Lung (tissue), 12 donors: ENCODE measurements around the gene IP6K2. TPM values are rescaled to one million over a fixed set of nuclear protein-coding genes. Genes with fewer than 3 reads are reported as not detected.
A peak's percentile ranks its signal among the peaks of the same experiment; 100 is the strongest.

Experiments
- ATAC-seq: fragments of 200-7000 bp; cut with Tn5 transposase; one replicate; pipeline ENCODE4 v1.9.1; 2020; ENCODE audit warnings: moderate number of reproducible peaks; ENCODE audit not compliant: insufficient read depth, low FRiP score
- DNase-seq, 3 donors: peaks; one replicate each; pipeline ENCODE4 v3.0.0-alpha.2; 2013 to 2017
- H3K27ac ChIP-seq, 2 donors: one replicate each; pipeline ENCODE4 v1.5.1; 2013; ENCODE audit warnings: mild to moderate bottlenecking in 2 of 2, moderate library complexity in 2 of 2, control low read depth in 1 of 2, inconsistent platforms in 1 of 2, low read depth in 1 of 2, low read length in 1 of 2
- H3K27me3 ChIP-seq, 3 donors: one replicate each; pipeline ENCODE4 v1.5.1; 2013; ENCODE audit warnings: low read length in 2 of 3; ENCODE audit not compliant: control insufficient read depth in 3 of 3, insufficient read depth in 3 of 3
- H3K36me3 ChIP-seq, 4 donors: one replicate each; pipeline ENCODE4 v1.5.1; 2013; ENCODE audit warnings: low read length in 4 of 4, mild to moderate bottlenecking in 1 of 4, moderate library complexity in 1 of 4; ENCODE audit not compliant: control insufficient read depth in 4 of 4, insufficient read depth in 4 of 4
- H3K4me1 ChIP-seq, 5 donors: one replicate each; pipeline ENCODE4 v1.5.1; 2013; ENCODE audit warnings: low read length in 5 of 5, mild to moderate bottlenecking in 2 of 5, moderate library complexity in 1 of 5; ENCODE audit not compliant: control insufficient read depth in 5 of 5, insufficient read depth in 5 of 5
- H3K4me3 ChIP-seq: one replicate; pipeline ENCODE4 v1.5.1; 2013; ENCODE audit warnings: mild to moderate bottlenecking, control low read depth, moderate library complexity
- H3K9ac ChIP-seq, 2 donors: one replicate each; pipeline ENCODE4 v1.5.1; 2013; ENCODE audit warnings: low read length in 2 of 2, control low read depth in 1 of 2; ENCODE audit not compliant: insufficient read depth in 1 of 2
- H3K9me3 ChIP-seq, 4 donors: one replicate each; pipeline ENCODE4 v1.5.1; 2013; ENCODE audit warnings: low read length in 3 of 4, mild to moderate bottlenecking in 1 of 4, moderate library complexity in 1 of 4; ENCODE audit not compliant: control insufficient read depth in 4 of 4, insufficient read depth in 3 of 4
- CTCF ChIP-seq: IDR thresholded peaks from 2 replicates; pipeline ENCODE4 v1.5.1; 2012; ENCODE audit warnings: mild to moderate bottlenecking; ENCODE audit errors: control extremely low read depth, extremely low read depth
- WGBS, 2 donors: extraction: QIAGEN DNeasy Blood & Tissue Kit; methylation state at CpG; one replicate each; pipeline ENCODE4 v1.1.7; 2013; 5-methylcytosine and 5-hydroxymethylcytosine counted together
- polyA plus RNA-seq, 2 donors: library from polyadenylated mRNA; stranded (reverse); fragments of 200-250 nt; gene quantifications; one replicate each; pipeline ENCODE4 v1.2.1, GENCODE V29; 2013
- total RNA-seq, 2 donors: library from RNA; depleted of rRNA in 1 of 2; stranded (reverse); fragments of >200 nt in 1 of 2; gene quantifications; one replicate each; pipeline ENCODE4 v1.2.1, GENCODE V29; 2014 to 2021
- donor health status: control.
- donor health status: control.
- donor health status: Bipolar disorder and iron deficiency.
- donor health status: healthy.
- donor health status: DM: yes; HTN: yes; CAD: no.

The IP6K2 gene
- total and polyA plus RNA-seq, 4 donors, result 54.3 to 128 (median 61.4) TPM

- 81 to 89% methylated on average over 6 of the region's 6 CpGs for WGBS, 2 donors
- peak overlapping the region in 1 of 2 donors; percentile 27 for H3K27ac ChIP-seq
- DNase-seq, result no peak
- ATAC-seq, result no peak
- peaks cover 4 to 32% (median 19%) of the 10 kb centered on the region in 4 donors for H3K36me3 ChIP-seq
- H3K4me1 ChIP-seq, result peaks cover 0 to 5% (median 0%) of the 10 kb centered on the region in 5 donors
- TF ChIP-seq CTCF, result no peak
- H3K4me3 ChIP-seq, result no peak overlapping the region
- no peaks in the 10 kb centered on the region for H3K27me3 ChIP-seq
- H3K9ac ChIP-seq, result no peak overlapping the region
- H3K9me3 ChIP-seq, result no peaks in the 10 kb centered on the region
These were observed 14.6 kb downstream of the IP6K2 start for GRCh38 chr3:48702320-48702920.

- H3K27me3 ChIP-seq, result no peaks in the 10 kb centered on the region
- no peak for ATAC-seq
- TF ChIP-seq CTCF, result no peak
- peaks cover 0 to 6% (median 3%) of the 10 kb centered on the region in 5 donors for H3K4me1 ChIP-seq
- no peak overlapping the region for H3K9ac ChIP-seq
- 90% methylated on average over 11 of the region's 11 CpGs for WGBS, 2 donors
- peaks cover 4 to 26% (median 17%) of the 10 kb centered on the region in 4 donors for H3K36me3 ChIP-seq
- H3K27ac ChIP-seq, result no peak overlapping the region
- H3K4me3 ChIP-seq, result no peak overlapping the region
- H3K9me3 ChIP-seq, result no peaks in the 10 kb centered on the region
- no peak for DNase-seq
These were observed 16.2 kb downstream of the IP6K2 start for GRCh38 chr3:48700731-48701405.

- Histone ChIP-seq H3K9ac (no peak overlapping the region), H3K4me3 (no peak overlapping the region), H3K9me3 (no peaks in the 10 kb centered on the region), H3K36me3 (peaks cover 4 to 36% (median 25%) of the 10 kb centered on the region in 4 donors), H3K4me1 (peaks cover 0 to 15% (median 9%) of the 10 kb centered on the region in 5 donors), H3K27me3 (no peaks in the 10 kb centered on the region), H3K27ac (no peak overlapping the region)
- 85 to 94% methylated on average over 8 of the region's 8 CpGs for WGBS, 2 donors
- ATAC-seq, result no peak
- no peak for DNase-seq
- TF ChIP-seq CTCF, result no peak
These were observed 18.1 kb downstream of the IP6K2 start for GRCh38 chr3:48698891-48699290.
